H9 (cell line): ENCODE results near the gene ANKZF1. TPM values are rescaled to one million over a fixed set of nuclear protein-coding genes. Genes with fewer than 3 reads are reported as not detected.

ENCODE experiments used
- DNase-seq: peaks from one replicate; pipeline ENCODE4 v3.0.0-alpha.2; 2017
- H2AFZ ChIP-seq: one replicate; pipeline ENCODE4 v1.6.1; 2013; ENCODE audit warnings: mild to moderate bottlenecking, low read length, control low read depth, moderate library complexity
- H2AK5ac ChIP-seq: 2 replicates; pipeline ENCODE4 v1.6.1; 2013; ENCODE audit warnings: low read length, control low read depth, mixed read lengths; ENCODE audit not compliant: insufficient read length
- H2BK120ac ChIP-seq: one replicate; pipeline ENCODE4 v1.6.1; 2013; ENCODE audit warnings: low read depth, mild to moderate bottlenecking, low read length, control low read depth, inconsistent platforms; ENCODE audit not compliant: poor library complexity, severe bottlenecking
- H2BK12ac ChIP-seq: 2 replicates; pipeline ENCODE4 v1.6.1; 2013; ENCODE audit warnings: low read length, control low read depth, mixed read lengths, low read depth; ENCODE audit not compliant: insufficient read length
- H2BK15ac ChIP-seq: 2 replicates; pipeline ENCODE4 v1.6.1; 2013; ENCODE audit warnings: low read depth, low read length, control low read depth
- H2BK20ac ChIP-seq: one replicate; pipeline ENCODE4 v1.6.1; 2013; ENCODE audit warnings: low read depth, mild to moderate bottlenecking, low read length, control low read depth, inconsistent platforms; ENCODE audit not compliant: poor library complexity, severe bottlenecking
- H2BK5ac ChIP-seq: 2 replicates; pipeline ENCODE4 v1.6.1; 2013; ENCODE audit warnings: low read length, control low read depth, mixed read lengths; ENCODE audit not compliant: insufficient read length
- H3K14ac ChIP-seq: 2 replicates; pipeline ENCODE4 v1.6.1; 2013; ENCODE audit warnings: low read length, control low read depth; ENCODE audit not compliant: insufficient read depth
- H3K18ac ChIP-seq: 2 replicates; pipeline ENCODE4 v1.6.1; 2013; ENCODE audit warnings: low read depth, mild to moderate bottlenecking, mixed read lengths, low read length, control low read depth; ENCODE audit not compliant: insufficient read length
- H3K23ac ChIP-seq: 2 replicates; pipeline ENCODE4 v1.6.1; 2013; ENCODE audit warnings: low read length, control low read depth, mixed read lengths, low read depth; ENCODE audit not compliant: insufficient read length
- H3K23me2 ChIP-seq: 2 replicates; pipeline ENCODE4 v1.6.1; 2013; ENCODE audit warnings: low read depth, mild to moderate bottlenecking, mixed read lengths, low read length, control low read depth; ENCODE audit not compliant: insufficient read length, poor library complexity, severe bottlenecking
- H3K27ac ChIP-seq: 2 replicates; pipeline ENCODE4 v1.5.1; 2013; ENCODE audit warnings: low read length, control low read depth, mixed read lengths, low read depth; ENCODE audit not compliant: insufficient read length
- H3K27me3 ChIP-seq: 2 replicates; pipeline ENCODE4 v1.6.1; 2013; ENCODE audit warnings: low read length, control low read depth, inconsistent platforms; ENCODE audit not compliant: insufficient read depth
- H3K4ac ChIP-seq: 2 replicates; pipeline ENCODE4 v1.6.1; 2013; ENCODE audit warnings: low read depth, mild to moderate bottlenecking, control low read depth, inconsistent platforms, low read length, moderate library complexity
- H3K4me1 ChIP-seq: 2 replicates; pipeline ENCODE4 v1.6.1; 2013; ENCODE audit warnings: low read length, control low read depth, inconsistent platforms; ENCODE audit not compliant: insufficient read depth
- H3K4me2 ChIP-seq: 2 replicates; pipeline ENCODE4 v1.6.1; 2013; ENCODE audit warnings: low read length, control low read depth, mixed read lengths; ENCODE audit not compliant: insufficient read length, insufficient read depth
- H3K56ac ChIP-seq: 2 replicates; pipeline ENCODE4 v1.6.1; 2013; ENCODE audit warnings: low read depth, mild to moderate bottlenecking, mixed read lengths, low read length, control low read depth; ENCODE audit not compliant: insufficient read length
- H3K79me1 ChIP-seq: 2 replicates; pipeline ENCODE4 v1.6.1; 2013; ENCODE audit warnings: low read depth, mild to moderate bottlenecking, moderate library complexity, low read length, control low read depth, inconsistent platforms; ENCODE audit not compliant: insufficient read depth, poor library complexity, severe bottlenecking
- H3K79me2 ChIP-seq: 2 replicates; pipeline ENCODE4 v1.6.1; 2013; ENCODE audit warnings: low read length, control low read depth, inconsistent platforms; ENCODE audit not compliant: insufficient read depth
- H3K9ac ChIP-seq: 2 replicates; pipeline ENCODE4 v1.6.1; 2013; ENCODE audit warnings: low read length, control low read depth, mixed read lengths; ENCODE audit not compliant: insufficient read length; ENCODE audit errors: extremely low read depth
- H3K9me3 ChIP-seq: one replicate; pipeline ENCODE4 v1.6.1; 2013; ENCODE audit warnings: low read depth, low read length, inconsistent platforms; ENCODE audit not compliant: control insufficient read depth
- H3T11ph ChIP-seq: one replicate; pipeline ENCODE4 v1.6.1; 2013; ENCODE audit warnings: mild to moderate bottlenecking, low read length, control low read depth, inconsistent platforms
- H4K20me1 ChIP-seq: one replicate; pipeline ENCODE4 v1.6.1; 2013; ENCODE audit not compliant: control insufficient read depth, insufficient read length, insufficient read depth
- H4K5ac ChIP-seq: 2 replicates; pipeline ENCODE4 v1.6.1; 2013; ENCODE audit warnings: low read depth, mild to moderate bottlenecking, mixed read lengths, low read length, control low read depth; ENCODE audit not compliant: insufficient read length
- H4K8ac ChIP-seq: replicated peaks from 2 replicates; pipeline ENCODE4 v1.6.1; 2013; ENCODE audit warnings: low read length, control low read depth, mixed read lengths, low read depth; ENCODE audit not compliant: insufficient read length
- H4K91ac ChIP-seq: 2 replicates; pipeline ENCODE4 v1.6.1; 2013; ENCODE audit warnings: low read depth, mild to moderate bottlenecking, moderate library complexity, mixed read lengths, low read length, control low read depth; ENCODE audit not compliant: insufficient read length
- H3K27ac Mint-ChIP-seq, 3 experiments: 2 replicates in 2 of 3; 3 replicates in 1 of 3; pipeline ENCODE4 v1.8.0; 2020 to 2021; ENCODE audit warnings: mixed read lengths in 3 of 3, mild to moderate bottlenecking in 1 of 3, moderate library complexity in 1 of 3
- H3K27me3 Mint-ChIP-seq: 2 replicates; pipeline ENCODE4 v1.8.0; 2021; ENCODE audit warnings: low read depth, mild to moderate bottlenecking, moderate library complexity, mixed read lengths
- H3K36me3 Mint-ChIP-seq, 3 experiments: 2 replicates in 2 of 3; 3 replicates in 1 of 3; pipeline ENCODE4 v1.8.0; 2020 to 2021; ENCODE audit warnings: low read depth in 3 of 3, mixed read lengths in 3 of 3; ENCODE audit not compliant: insufficient read depth in 1 of 3
- H3K4me1 Mint-ChIP-seq, 2 experiments: 2 replicates each; pipeline ENCODE4 v1.8.0; 2020; ENCODE audit warnings: mixed read lengths in 2 of 2
- H3K4me3 Mint-ChIP-seq, 2 experiments: 2 replicates in 1 of 2; 3 replicates in 1 of 2; pipeline ENCODE4 v1.8.0; 2020 to 2021; ENCODE audit warnings: mild to moderate bottlenecking in 2 of 2, mixed read lengths in 2 of 2, moderate library complexity in 1 of 2
- H3K9me3 Mint-ChIP-seq, 2 experiments: 2 replicates in 1 of 2; 3 replicates in 1 of 2; pipeline ENCODE4 v1.8.0; 2020; ENCODE audit warnings: mild to moderate bottlenecking in 2 of 2, mixed read lengths in 2 of 2, moderate library complexity in 1 of 2
- WGBS: extraction: QIAGEN DNeasy Blood & Tissue Kit; methylation state at CpG from one replicate; pipeline ENCODE4 v1.1.7; 2013; ENCODE audit warnings: missing lambda C conversion rate, low lambda C conversion rate, mixed read lengths; ENCODE audit not compliant: insufficient read length; ENCODE audit errors: extremely low coverage; 5-methylcytosine and 5-hydroxymethylcytosine counted together
- total RNA-seq: library from RNA; stranded (reverse); gene quantifications from 2 replicates; pipeline ENCODE4 v1.2.1, GENCODE V29; 2021
- TF ChIP-seq, protein P1 (sequence below): fragments of 200-600 bp; sonication (generic); conservative IDR thresholded peaks from 3 replicates; pipeline ENCODE4 v1.8.0; 2021; ENCODE audit warnings: antibody characterized with exemption, mild to moderate bottlenecking

The ANKZF1 gene
- total RNA-seq, 1 experiment from 2014 or later = 55.4 TPM

DNA sequence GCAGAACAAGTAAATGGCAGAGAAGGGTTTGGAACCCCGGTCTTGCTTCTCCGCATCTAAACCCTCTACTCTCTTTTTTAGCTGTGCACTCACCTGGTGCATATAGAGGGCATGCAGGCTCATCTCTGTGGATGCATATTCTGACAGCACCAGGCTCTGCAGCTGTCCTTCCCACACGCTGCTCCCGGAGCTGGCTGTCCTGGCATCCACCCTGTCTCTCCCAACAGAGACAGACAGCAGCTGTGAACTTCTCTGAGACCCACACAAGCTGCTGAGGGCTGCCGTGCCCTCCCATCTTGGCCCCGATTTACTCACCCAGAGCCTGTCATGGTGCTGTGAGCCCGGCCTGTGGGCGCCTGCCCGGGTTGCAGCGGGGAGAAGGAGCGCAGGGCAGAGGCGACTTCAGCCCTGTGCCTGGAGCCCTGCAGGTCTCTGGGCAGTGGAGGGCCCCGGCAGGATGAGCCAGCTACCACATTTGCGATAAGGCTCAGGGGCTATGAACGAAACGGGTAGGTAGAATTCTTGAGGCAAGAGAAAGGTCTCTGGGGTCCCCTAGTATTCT lies 7.6 kb upstream of the ANKZF1 start:
- Histone ChIP-seq H3K27ac (no peak overlapping the region), H2AK5ac (no peak overlapping the region), H3K23me2 (peaks cover 7% of the 10 kb centered on the region), H3K4ac (no peak overlapping the region), H3K56ac (no peak overlapping the region), H3K14ac (no peak overlapping the region), H2BK5ac (no peak overlapping the region), H3K9ac (no peak overlapping the region), H3K18ac (no peak overlapping the region), H4K5ac (no peak overlapping the region), H3K79me1 (no peaks in the 10 kb centered on the region), H4K8ac (no peak overlapping the region), H3K9me3 (no peaks in the 10 kb centered on the region), H2BK20ac (no peak overlapping the region), H4K91ac (no peak overlapping the region), H3K79me2 (no peaks in the 10 kb centered on the region), H2BK120ac (no peak overlapping the region), H3T11ph (no peak overlapping the region), H3K4me1 (no peaks in the 10 kb centered on the region), H3K23ac (no peak overlapping the region), H3K4me2 (no peak overlapping the region), H2BK12ac (no peak overlapping the region), H4K20me1 (no peaks in the 10 kb centered on the region), H2BK15ac (no peak overlapping the region), H3K27me3 (no peaks in the 10 kb centered on the region), H2AFZ (no peak overlapping the region)
- no peaks in the 10 kb centered on the region for H3K9me3 Mint-ChIP-seq
- no peak overlapping the region for H3K27ac Mint-ChIP-seq
- H3K4me3 Mint-ChIP-seq = no peak overlapping the region
- H3K27me3 Mint-ChIP-seq = peaks cover 3% of the 10 kb centered on the region; the same call in 1 of the 2 replicates
- TF ChIP-seq, protein P1, sequence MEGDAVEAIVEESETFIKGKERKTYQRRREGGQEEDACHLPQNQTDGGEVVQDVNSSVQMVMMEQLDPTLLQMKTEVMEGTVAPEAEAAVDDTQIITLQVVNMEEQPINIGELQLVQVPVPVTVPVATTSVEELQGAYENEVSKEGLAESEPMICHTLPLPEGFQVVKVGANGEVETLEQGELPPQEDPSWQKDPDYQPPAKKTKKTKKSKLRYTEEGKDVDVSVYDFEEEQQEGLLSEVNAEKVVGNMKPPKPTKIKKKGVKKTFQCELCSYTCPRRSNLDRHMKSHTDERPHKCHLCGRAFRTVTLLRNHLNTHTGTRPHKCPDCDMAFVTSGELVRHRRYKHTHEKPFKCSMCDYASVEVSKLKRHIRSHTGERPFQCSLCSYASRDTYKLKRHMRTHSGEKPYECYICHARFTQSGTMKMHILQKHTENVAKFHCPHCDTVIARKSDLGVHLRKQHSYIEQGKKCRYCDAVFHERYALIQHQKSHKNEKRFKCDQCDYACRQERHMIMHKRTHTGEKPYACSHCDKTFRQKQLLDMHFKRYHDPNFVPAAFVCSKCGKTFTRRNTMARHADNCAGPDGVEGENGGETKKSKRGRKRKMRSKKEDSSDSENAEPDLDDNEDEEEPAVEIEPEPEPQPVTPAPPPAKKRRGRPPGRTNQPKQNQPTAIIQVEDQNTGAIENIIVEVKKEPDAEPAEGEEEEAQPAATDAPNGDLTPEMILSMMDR = no peak
- H3K4me1 Mint-ChIP-seq = peaks cover 13% of the 10 kb centered on the region in 2 experiments
- DNase-seq = no peak
- no CpG with 5 or more reads among the region's 16 CpGs for WGBS
- peaks cover 31 to 64% (median 63%) of the 10 kb centered on the region in 3 experiments for H3K36me3 Mint-ChIP-seq
